Pancreas (tissue), 10 donors: ENCODE data around the gene EHBP1. TPM values are rescaled to one million over a fixed set of nuclear protein-coding genes. Genes with fewer than 3 reads are reported as not detected.

ENCODE experiments used
- ATAC-seq, 4 donors: fragments of 200-7000 bp; cut with Tn5 transposase; one replicate each; pipeline versions ENCODE4 v1.8.0 to v1.9.1; 2020; ENCODE audit warnings: mild to moderate bottlenecking in 4 of 4, moderate library complexity in 4 of 4
- DNase-seq, 6 donors: peaks; one replicate each; pipeline ENCODE4 v3.0.0-alpha.2; 2020
- FAIRE-seq: peaks from 2 replicates; lab custom pipeline; 2012; peaks lifted over from hg19 to GRCh38; lab: Jason Lieb, UNC
- H3K27ac ChIP-seq, 4 donors: fragments of 200-600 bp; sonication (generic); 1 replicate in 3 of 4; 2 replicates in 1 of 4; pipeline versions ENCODE4 v1.5.0 to v1.8.0; 2020
- H3K27me3 ChIP-seq, 4 donors: fragments of 200-600 bp; one replicate each; pipeline ENCODE4 v1.8.0; 2021
- H3K36me3 ChIP-seq, 3 donors: fragments of 200-600 bp; sonication (generic) in 1 of 3; one replicate each; pipeline versions ENCODE4 v1.5.0 to v1.8.0; 2020 to 2021
- H3K4me1 ChIP-seq, 3 donors: fragments of 200-600 bp; one replicate each; pipeline ENCODE4 v1.8.0; 2021
- H3K4me3 ChIP-seq, 4 donors: fragments of 200-600 bp; sonication (generic) in 2 of 4; one replicate each; pipeline versions ENCODE4 v1.5.0 to v1.8.0; 2020 to 2021
- H3K9me3 ChIP-seq, 4 donors: fragments of 200-600 bp; one replicate each; pipeline ENCODE4 v1.8.0; 2021
- CTCF ChIP-seq, 4 donors: fragments of 200-600 bp; sonication (generic) in 3 of 4; IDR thresholded peaks; one replicate each; pipeline versions ENCODE4 v1.5.0 to v1.8.0; 2021; ENCODE audit warnings: antibody characterized with exemption in 4 of 4
- WGBS, 2 donors: extraction: QIAGEN DNeasy Blood & Tissue Kit; methylation state at CpG; one replicate each; pipeline ENCODE4 v1.1.7; 2013; 5-methylcytosine and 5-hydroxymethylcytosine counted together
- intact Hi-C, 3 donors: fragments of 100-400 bp; cut with DNase I; formaldehyde crosslinking; loops; one replicate each; pipeline versions ENCODE4 v1.11.1 to v1.14.2; 2022
- polyA plus RNA-seq, 2 donors: library from polyadenylated mRNA; stranded (reverse); fragments of 200-250 nt; gene quantifications; one replicate each; pipeline ENCODE4 v1.2.3, GENCODE V29; 2013
- total RNA-seq, 6 donors: library from RNA; stranded (reverse); fragmentation: NEBNext Ultra II Directional in 4 of 6; extraction: Animal tissue kit (Norgen Biotek cat#: 25700) in 4 of 6; gene quantifications; one replicate each; pipeline versions ENCODE4 v1.2.1 to v1.2.4, GENCODE V29; 2021 to 2023
- donor health status: healthy with polysubstance abuse.
- donor health status: DM: no; HTN: no; CAD: no; lungs with moderate emphysema.
- donor health status: DM: no; HTN: no; CAD: no.
- donor health status: control.
- donor health status: control.
- donor health status: Bipolar disorder and iron deficiency.
- donor health status: DM: yes; HTN: yes; CAD: no.
- donor health status: DM: no; HTN: no; CAD: no.
- donor health status: DM: no; HTN: no; CAD: no.
- donor health status: DM: yes; HTN: yes; CAD: no.

The EHBP1 gene
- total and polyA plus RNA-seq, 8 donors: 7.1 to 34.6 (median 21.1) TPM

GRCh38 chr2:62663920-62664795, 41.4 kb upstream of the EHBP1 start:
- Histone ChIP-seq H3K4me3 (no peak overlapping the region), H3K9me3 (no peaks in the 10 kb centered on the region), H3K27me3 (no peaks in the 10 kb centered on the region), H3K4me1 (no peaks in the 10 kb centered on the region), H3K27ac (no peak overlapping the region), H3K36me3 (no peaks in the 10 kb centered on the region)
- no peak for TF ChIP-seq CTCF (IDR thresholded peaks at IDR 0.05)
- intact Hi-C loops: no loop called here
- ATAC-seq (peak in 2 of 4 donors; percentile 11 to 35), DNase-seq (no peak), FAIRE-seq (no peak)

- no peak for ATAC-seq
- no peak for TF ChIP-seq CTCF (IDR thresholded peaks at IDR 0.05)
- 81 to 85% methylated on average over 1 of the region's 1 CpG for WGBS, 2 donors
Observed at GRCh38 chr2:62665446-62665845, 40.1 kb upstream of the EHBP1 start.

GRCh38 chr2:62669180-62669579, 36.3 kb upstream of the EHBP1 start:
- Histone ChIP-seq H3K27me3 (no peaks in the 10 kb centered on the region), H3K4me3 (no peak overlapping the region), H3K4me1 (no peaks in the 10 kb centered on the region), H3K27ac (no peak overlapping the region), H3K36me3 (no peaks in the 10 kb centered on the region), H3K9me3 (no peaks in the 10 kb centered on the region)
- ATAC-seq: no peak
- intact Hi-C loops: no loop called here
- WGBS, 2 donors: 73 to 89% methylated on average over 5 of the region's 5 CpGs
- no peak for TF ChIP-seq CTCF (IDR thresholded peaks at IDR 0.05)
- FAIRE-seq: no peak
- no peak for DNase-seq

More at GRCh38 chr2:62665446-62665845, 40.1 kb upstream of the EHBP1 start:
- H3K9me3 ChIP-seq: no peaks in the 10 kb centered on the region
- H3K27ac ChIP-seq: no peak overlapping the region
- no peaks in the 10 kb centered on the region for H3K27me3 ChIP-seq
- FAIRE-seq (no peak), DNase-seq (no peak)
- no peaks in the 10 kb centered on the region for H3K4me1 ChIP-seq
- H3K4me3 ChIP-seq: no peak overlapping the region
- intact Hi-C loops: no loop called here
- no peaks in the 10 kb centered on the region for H3K36me3 ChIP-seq

- Histone ChIP-seq H3K9me3 (no peaks in the 10 kb centered on the region), H3K27me3 (no peaks in the 10 kb centered on the region), H3K4me1 (no peaks in the 10 kb centered on the region), H3K4me3 (no peak overlapping the region), H3K36me3 (no peaks in the 10 kb centered on the region), H3K27ac (no peak overlapping the region)
- FAIRE-seq: no peak
- TF ChIP-seq CTCF (IDR thresholded peaks at IDR 0.05): no peak
- intact Hi-C loops: no loop called here
- peak in 1 of 6 donors; percentile 13 for DNase-seq
- WGBS, 2 donors: 66 to 78% methylated on average over 1 of the region's 1 CpG
- ATAC-seq: peak in 3 of 4 donors; percentile 34 to 72 (median 67)
Observed at GRCh38 chr2:62672601-62673000, 32.9 kb upstream of the EHBP1 start.

- Histone ChIP-seq H3K9me3 (no peaks in the 10 kb centered on the region), H3K27me3 (no peaks in the 10 kb centered on the region), H3K4me1 (peaks cover 0 to 10% (median 4%) of the 10 kb centered on the region in 3 donors), H3K36me3 (no peaks in the 10 kb centered on the region), H3K4me3 (no peak overlapping the region), H3K27ac (no peak overlapping the region)
- no peak for DNase-seq
- no peak for ATAC-seq
- no peak for FAIRE-seq
- TF ChIP-seq CTCF (IDR thresholded peaks at IDR 0.05): no peak
- intact Hi-C loops: no loop called here
Observed at GRCh38 chr2:62675062-62675461, 30.5 kb upstream of the EHBP1 start.
